Measurements from ENCODE around the gene PRR5. TPM values are rescaled to one million over a fixed set of nuclear protein-coding genes. Genes with fewer than 3 reads are reported as not detected.

The PRR5 gene
- total RNA-seq, 1 experiment from 2014 or later: 11.8 TPM

GRCh38 chr22:44783581-44783980 is 81.6 kb downstream of the PRR5 start:
- Mint-ChIP-seq H3K27me3 (ENCODE audit: low read depth) (no peaks in the 10 kb centered on the region), H3K27ac (peak overlapping the region; percentile 63 to 84 (median 73); a peak in 5 of 7 replicates)
- DNase-seq: no peak

More at GRCh38 chr22:44783581-44783980, 81.6 kb downstream of the PRR5 start:
- Histone ChIP-seq H2AK5ac (ENCODE audit: insufficient read length, low read length) (no peak overlapping the region), H3K4me2 (ENCODE audit: insufficient read depth, insufficient read length, low read length) (no peak overlapping the region), H2BK5ac (ENCODE audit: insufficient read length, low read length) (no peak overlapping the region), H3K9ac (ENCODE audit: extremely low read depth, insufficient read length, low read length) (no peak overlapping the region), H3K56ac (ENCODE audit: insufficient read length, low read depth, low read length) (no peak overlapping the region), H2BK15ac (ENCODE audit: low read depth, low read length) (no peak overlapping the region), H3K79me1 (ENCODE audit: insufficient read depth, low read depth, low read length, poor library complexity, severe bottlenecking) (peaks cover 2% of the 10 kb centered on the region), H3K18ac (ENCODE audit: insufficient read length, low read depth, low read length) (no peak overlapping the region), H3K23me2 (ENCODE audit: insufficient read length, low read depth, low read length, poor library complexity, severe bottlenecking) (no peaks in the 10 kb centered on the region), H4K5ac (ENCODE audit: insufficient read length, low read depth, low read length) (no peak overlapping the region), H4K91ac (ENCODE audit: insufficient read length, low read depth, low read length) (no peak overlapping the region), H4K8ac (replicated peaks; ENCODE audit: insufficient read length, low read depth, low read length) (no peak overlapping the region), H3K27me3 (ENCODE audit: insufficient read depth, low read length) (no peaks in the 10 kb centered on the region), H3K14ac (ENCODE audit: insufficient read depth, low read length) (peak overlapping the region; percentile 31; the same call in 1 of the 2 replicates), H2BK20ac (ENCODE audit: low read depth, low read length, poor library complexity, severe bottlenecking) (no peak overlapping the region), H2AFZ (ENCODE audit: low read length) (no peak overlapping the region), H2BK12ac (ENCODE audit: insufficient read length, low read depth, low read length) (no peak overlapping the region), H3K4ac (ENCODE audit: low read depth, low read length) (no peak overlapping the region), H4K20me1 (ENCODE audit: control insufficient read depth, insufficient read depth, insufficient read length) (no peaks in the 10 kb centered on the region), H3K4me1 (ENCODE audit: insufficient read depth, low read length) (no peaks in the 10 kb centered on the region), H3K79me2 (ENCODE audit: insufficient read depth, low read length) (no peaks in the 10 kb centered on the region; the same call in 1 of the 2 replicates), H3K27ac (ENCODE audit: insufficient read length, low read depth, low read length) (no peak overlapping the region), H3T11ph (ENCODE audit: low read length) (no peak overlapping the region), H3K9me3 (ENCODE audit: control insufficient read depth, low read depth, low read length) (no peaks in the 10 kb centered on the region), H2BK120ac (ENCODE audit: low read depth, low read length, poor library complexity, severe bottlenecking) (no peak overlapping the region), H3K23ac (ENCODE audit: insufficient read length, low read depth, low read length) (no peak overlapping the region)
- peaks cover 0 to 2% of the 10 kb centered on the region in 2 experiments; a peak in 2 of 5 replicates for H3K9me3 Mint-ChIP-seq
- peaks cover 11 to 25% of the 10 kb centered on the region in 2 experiments for H3K4me1 Mint-ChIP-seq
- peaks cover 11 to 23% (median 21%) of the 10 kb centered on the region in 3 experiments for H3K36me3 Mint-ChIP-seq (ENCODE audit: insufficient read depth in 1 of 3, low read depth in 3 of 3)
- no peak overlapping the region for H3K4me3 Mint-ChIP-seq
- no CpG with 5 or more reads among the region's 14 CpGs for WGBS (ENCODE audit: extremely low coverage, insufficient read length, low lambda C conversion rate)
- TF ChIP-seq CTCF (conservative IDR thresholded peaks at IDR 0.05): no peak
